Renal pelvis (tissue), 4 donors: ENCODE results near the gene DISC1. TPM values are rescaled to one million over a fixed set of nuclear protein-coding genes. Genes with fewer than 3 reads are reported as not detected.
"Not testable (repeated sequence)": the region's sequence is repeated elsewhere in the genome, so short reads cannot be mapped to it uniquely, and the experiment has no call there.

Source experiments
- DNase-seq: peaks from one replicate; pipeline ENCODE4 v3.0.0-alpha.2; 2013
- polyA plus RNA-seq, 3 donors: library from polyadenylated mRNA; unstranded; fragments of 120-200 nt; gene quantifications; one replicate each; pipeline ENCODE4 v1.2.1, GENCODE V29; 2013; ENCODE audit not compliant: insufficient read length in 3 of 3

DISC1 gene
- polyA plus RNA-seq, 3 donors: 5.0 to 5.5 (median 5.3) TPM

DNA sequence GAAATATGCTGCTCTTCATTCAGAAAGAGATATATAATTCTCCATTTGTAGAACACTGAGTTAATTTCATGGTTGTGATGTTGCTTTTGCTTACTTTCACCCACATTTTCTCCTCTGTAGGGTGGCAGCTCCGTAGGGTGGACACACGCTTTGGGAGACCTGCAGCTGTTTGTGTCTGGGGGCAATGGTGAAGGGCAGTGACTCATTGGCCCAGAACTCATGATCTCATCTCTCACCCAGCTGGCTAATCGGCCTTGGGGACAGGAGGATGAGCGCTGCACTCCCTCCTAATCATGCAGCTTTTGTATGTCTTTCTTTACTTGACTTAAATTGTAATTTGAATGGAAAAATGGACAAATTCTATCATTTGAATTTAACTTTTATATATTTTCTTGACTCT, 9.6 kb downstream of the DISC1 start:
- DNase-seq: no peak

DNA sequence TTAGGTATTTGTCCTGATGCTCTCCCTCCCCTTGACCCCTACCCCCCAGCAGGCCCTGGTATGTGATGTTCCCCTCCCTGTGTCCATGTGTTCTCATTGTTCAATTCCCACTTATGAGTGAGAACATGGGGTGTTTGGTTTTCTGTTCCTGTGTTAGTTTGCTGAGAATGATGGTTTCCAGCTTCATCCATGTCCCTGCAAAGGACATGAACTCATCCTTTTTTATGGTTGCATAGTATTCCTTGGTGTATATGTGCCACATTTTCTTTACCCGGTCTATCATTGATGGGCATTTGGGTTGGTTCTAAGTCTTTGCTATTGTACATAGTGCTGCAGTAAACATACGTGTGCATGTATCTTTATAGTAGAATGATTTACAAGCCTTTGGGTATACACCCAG, 10.3 kb downstream of the DISC1 start:
- DNase-seq: not testable (repeated sequence)

- no peak for DNase-seq
Measured at GRCh38 chr1:231638647-231639046, 12.1 kb downstream of the DISC1 start.

GRCh38 chr1:231639819-231640218, 13.2 kb downstream of the DISC1 start:
- DNase-seq: no peak

- DNase-seq: not testable (repeated sequence)
Measured at GRCh38 chr1:231641444-231641843, 14.9 kb downstream of the DISC1 start.

DNA sequence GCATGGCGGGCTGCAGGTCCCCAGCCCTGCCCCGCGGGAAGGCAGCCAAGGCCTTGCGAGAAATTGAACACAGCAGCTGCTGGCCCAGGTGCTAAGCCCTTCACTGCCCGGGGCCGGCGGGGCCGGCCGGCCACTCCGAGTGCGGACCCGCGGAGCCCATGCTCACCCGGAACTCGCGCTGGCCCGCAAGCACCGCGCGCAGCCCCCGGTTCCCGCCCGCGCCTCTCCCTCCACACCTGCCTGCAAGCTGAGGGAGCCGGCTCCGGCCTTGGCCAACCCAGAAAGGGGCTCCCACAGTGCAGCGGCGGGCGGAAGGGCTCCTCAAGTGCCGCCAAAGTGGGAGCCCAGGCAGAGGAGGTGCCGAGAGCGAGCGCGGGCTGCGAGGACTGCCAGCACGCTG, 15.5 kb downstream of the DISC1 start:
- DNase-seq: not testable (repeated sequence)

GRCh38 chr1:231642618-231643017, 16.0 kb downstream of the DISC1 start:
- no peak for DNase-seq

DNA sequence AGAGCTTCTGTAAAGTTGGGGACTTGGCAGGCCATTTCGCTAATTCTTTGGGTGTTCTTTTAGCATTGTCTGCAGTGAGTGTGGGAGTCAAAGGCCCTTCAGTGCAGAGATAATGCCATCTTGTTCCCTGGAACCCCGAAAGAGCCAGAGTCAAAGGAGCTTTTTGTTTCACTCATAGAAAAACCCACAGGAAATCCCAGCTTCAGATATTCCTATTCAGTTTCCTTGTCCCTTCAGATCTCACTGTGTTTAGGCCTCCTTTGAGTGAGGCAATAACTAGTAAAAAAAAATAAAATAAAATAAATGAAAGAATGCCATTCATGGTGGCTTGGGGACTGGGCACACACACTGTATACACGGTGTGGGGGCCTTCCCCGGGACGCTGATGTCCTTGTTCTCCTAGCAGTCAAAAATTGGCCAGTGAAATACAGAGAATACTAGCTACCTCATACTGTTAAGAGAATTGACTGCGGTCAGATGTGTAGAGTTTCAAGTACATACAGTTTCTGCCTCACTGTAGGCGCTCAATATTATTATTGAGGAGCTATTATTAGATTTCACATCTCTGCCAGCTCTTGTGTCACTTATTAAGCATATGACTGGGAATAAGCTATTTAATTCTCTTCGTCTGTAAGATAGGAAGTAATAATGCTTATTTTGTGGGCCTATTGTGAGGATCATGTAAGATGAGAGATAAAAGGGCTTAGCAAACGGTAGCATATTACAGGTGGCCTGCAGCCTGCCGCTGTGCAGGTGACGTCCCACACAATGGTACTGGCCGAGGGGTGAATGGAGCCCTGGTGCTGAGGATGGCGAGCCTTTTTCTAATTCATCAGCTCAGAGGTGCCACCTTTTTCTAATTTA, 16.7 kb downstream of the DISC1 start:
- DNase-seq: no peak

DNA sequence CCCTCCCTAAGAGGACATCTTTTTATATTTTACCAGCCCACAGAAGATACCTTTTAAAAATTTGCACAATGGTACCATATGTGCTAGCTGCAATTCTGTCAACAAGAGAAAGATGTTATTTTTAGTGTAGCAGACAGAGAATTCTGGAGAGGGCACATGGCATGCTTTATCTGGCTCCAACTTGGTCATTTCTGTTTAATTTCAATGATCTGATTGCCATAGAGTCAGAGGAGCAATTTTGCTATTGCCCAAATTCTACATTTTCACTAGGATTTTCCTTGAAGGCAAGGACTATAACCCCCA, 17.3 kb downstream of the DISC1 start:
- DNase-seq: no peak

DNA sequence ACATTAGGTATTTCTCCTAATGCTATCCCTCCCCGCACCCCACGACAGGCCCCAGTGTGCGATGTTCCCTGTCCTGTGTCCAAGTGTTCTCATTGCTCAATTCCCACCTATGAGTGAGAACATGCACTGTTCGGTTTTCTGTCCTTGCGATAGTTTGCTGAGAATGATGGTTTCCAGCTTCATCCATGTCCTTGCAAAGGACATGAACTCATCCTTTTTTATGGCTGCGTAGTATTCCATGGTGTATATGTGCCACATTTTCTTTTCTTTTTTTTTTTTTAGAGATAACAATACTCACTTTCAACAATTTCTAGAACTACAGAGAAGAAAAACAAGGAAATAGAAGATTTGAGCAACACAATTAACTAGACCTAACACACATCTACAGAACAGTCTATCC, 19.0 kb downstream of the DISC1 start:
- DNase-seq: not testable (repeated sequence)

- DNase-seq: not testable (repeated sequence)
Measured at GRCh38 chr1:231646165-231646564, 19.6 kb downstream of the DISC1 start.

DNA sequence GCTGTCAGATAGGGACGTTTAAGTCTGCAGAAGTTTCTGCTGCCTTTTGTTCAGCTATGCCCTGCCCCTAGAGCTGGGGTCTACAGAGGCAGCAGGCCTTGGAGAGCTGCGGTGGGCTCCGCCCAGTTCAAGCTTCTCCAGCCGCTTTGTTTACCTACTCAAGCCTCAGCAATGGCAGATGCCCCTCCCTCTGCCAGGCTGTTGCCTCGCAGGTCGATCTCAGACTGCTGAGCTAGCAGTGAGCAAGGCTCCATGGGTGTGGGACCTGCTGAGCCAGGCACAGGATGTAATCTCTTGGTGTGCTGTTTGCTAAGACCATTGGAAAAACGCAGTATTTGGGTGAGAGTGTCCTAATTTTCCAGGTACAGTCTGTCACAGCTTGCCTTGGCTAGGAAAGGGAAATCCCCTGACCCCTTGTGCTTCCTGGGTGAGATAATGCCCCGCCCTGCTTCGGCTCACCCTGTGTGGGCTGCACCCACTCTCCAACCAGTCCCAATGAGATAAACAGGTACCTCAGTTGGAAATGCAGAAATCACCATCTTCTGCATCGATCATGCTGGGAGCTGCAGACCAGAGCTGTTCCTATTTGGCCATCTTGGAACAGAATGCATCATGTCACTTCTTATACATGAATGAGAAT, 25.2 kb downstream of the DISC1 start:
- not testable (repeated sequence) for DNase-seq

GRCh38 chr1:231653632-231654031, 27.0 kb downstream of the DISC1 start:
- DNase-seq: no peak

GRCh38 chr1:231656741-231657140, 30.2 kb downstream of the DISC1 start:
- no peak for DNase-seq

DNA sequence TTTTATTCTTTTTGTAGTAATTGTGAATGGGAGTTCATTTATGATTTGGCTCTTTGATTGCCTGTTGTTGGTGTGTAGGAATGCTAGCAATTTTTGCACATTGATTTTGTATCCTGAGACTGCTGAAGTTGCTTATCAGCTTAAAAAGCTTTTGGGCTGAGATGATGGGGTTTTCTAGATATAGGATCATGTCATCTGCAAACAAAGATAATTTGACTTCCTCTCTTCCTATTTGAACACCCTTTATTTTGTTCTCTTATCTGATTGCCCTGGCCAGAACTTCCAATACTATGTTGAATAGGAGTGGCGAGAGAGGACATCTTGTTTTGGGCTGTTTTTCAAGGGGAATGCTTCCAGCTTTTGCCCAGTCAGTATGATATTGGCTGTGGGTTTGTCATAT, 31.6 kb downstream of the DISC1 start:
- DNase-seq: not testable (repeated sequence)

GRCh38 chr1:231660198-231660597, 33.6 kb downstream of the DISC1 start:
- no peak for DNase-seq

GRCh38 chr1:231663211-231663792, 36.7 kb downstream of the DISC1 start:
- no peak for DNase-seq

GRCh38 chr1:231665101-231665500, 38.5 kb downstream of the DISC1 start:
- no peak for DNase-seq

DNA sequence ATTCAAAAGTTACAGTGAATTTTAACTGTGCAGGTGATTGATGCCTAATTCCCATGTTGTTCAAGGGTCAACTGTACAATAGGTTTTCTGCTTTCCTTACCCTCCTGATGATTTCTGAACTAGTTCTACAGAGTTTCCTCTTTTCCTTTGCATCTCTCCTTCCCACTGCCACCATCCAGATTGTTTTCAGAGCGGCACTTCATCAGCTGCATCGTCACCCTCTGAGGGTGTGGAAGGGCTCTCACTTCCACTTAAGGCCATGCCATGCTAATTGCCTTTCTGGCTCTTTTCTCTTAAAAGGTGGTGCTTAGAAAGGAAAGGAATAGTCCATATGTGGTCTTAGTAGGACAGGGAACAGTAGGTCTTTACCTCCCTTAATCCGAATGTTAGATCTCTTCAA, 39.1 kb downstream of the DISC1 start:
- DNase-seq: no peak

- DNase-seq: no peak
Measured at GRCh38 chr1:231666220-231666936, 39.8 kb downstream of the DISC1 start.

DNA sequence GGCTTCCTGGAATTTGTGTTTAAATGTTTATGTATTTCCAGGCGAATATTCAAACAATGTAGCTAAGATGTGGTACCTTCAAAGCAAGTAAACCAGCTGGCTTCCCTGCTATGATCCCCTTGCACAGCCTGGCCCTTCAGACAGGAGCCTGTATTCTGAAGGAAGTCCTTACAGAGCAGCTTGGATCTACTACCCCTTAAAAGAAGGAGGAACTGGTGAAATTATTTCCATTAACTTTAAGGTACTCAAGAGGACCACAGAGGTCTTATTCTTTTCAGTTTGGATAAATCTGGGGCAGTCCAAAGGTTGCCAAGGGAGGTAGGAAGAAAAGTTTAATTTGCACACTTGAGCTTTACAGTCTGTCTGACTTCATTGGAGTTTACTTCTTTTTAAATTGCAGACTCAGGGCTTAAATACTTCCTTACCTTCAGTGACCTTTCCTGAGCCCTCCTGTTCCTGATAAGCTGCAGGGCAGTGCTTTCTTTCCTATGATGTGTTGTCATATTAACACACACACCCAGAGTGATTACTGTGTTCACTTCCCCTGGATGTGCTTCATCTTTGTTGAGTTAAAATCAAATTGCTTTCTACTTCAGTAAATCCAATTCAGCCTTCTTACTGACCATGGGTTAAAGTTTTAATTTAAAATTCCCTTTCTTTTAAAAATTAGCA, 40.5 kb downstream of the DISC1 start:
- no peak for DNase-seq
